K562 (cell line): ENCODE results near the gene FETUB. TPM values are rescaled to one million over a fixed set of nuclear protein-coding genes. Genes with fewer than 3 reads are reported as not detected.

Experiments used
- ATAC-seq: fragments of 200-7000 bp; cut with Tn5 transposase; 3 replicates; pipeline ENCODE4 v1.9.1; 2020; ENCODE audit warnings: moderate library complexity
- BruUV-seq: library from RNA; stranded (reverse); fragments of 400-500 nt; replicated peaks from 2 replicates; lab custom pipeline; 2021; lab: Mats Ljungman, UMichigan
- CTCF ChIA-PET: fragments of 300-600 bp; formaldehyde crosslinking; extraction: SDS; loops from one replicate; lab custom pipeline; 2021; ENCODE audit warnings: low intra/inter-chr PET ratio; lab: Yijun Ruan, JAX
- POLR2A ChIA-PET: fragments of 300-600, 350-650 bp; sonication (Branson Sonifier 250); formaldehyde crosslinking; extraction: SDS; loops from one replicate; lab custom pipeline; 2021; ENCODE audit warnings: antibody characterized with exemption, inconsistent platforms; lab: Yijun Ruan, JAX
- DNase-seq, 4 experiments: peaks; one replicate each; pipeline versions ENCODE4 v3.0.0 to v3.0.0-alpha.2; 2011 to 2018; ENCODE audit warnings: low spot score in 3 of 4, mixed read lengths in 3 of 4; ENCODE audit errors: extremely low read depth in 1 of 4
- FAIRE-seq: peaks from 2 replicates; lab custom pipeline; 2011; peaks lifted over from hg19 to GRCh38; lab: Jason Lieb, UNC
- H2AFZ ChIP-seq: 2 replicates; pipeline ENCODE4 v1.6.0; 2011; ENCODE audit warnings: low read depth, low read length, control low read depth, inconsistent platforms
- H3K27ac ChIP-seq: fragments of 200-600 bp; 3 replicates; pipeline ENCODE4 v1.8.0; 2011; ENCODE audit warnings: low read depth, mild to moderate bottlenecking, control low read depth, inconsistent platforms, low read length, moderate library complexity, mixed read lengths; ENCODE audit errors: extremely low read depth
- H3K27me3 ChIP-seq, 2 experiments: fragments of 300-600 bp in 1 of 2; 2 replicates in 1 of 2; 3 replicates in 1 of 2; pipeline versions ENCODE4 v1.6.0 to v1.8.0; 2011; ENCODE audit warnings: inconsistent platforms in 2 of 2, low read length in 2 of 2, mild to moderate bottlenecking in 1 of 2, mixed read lengths in 1 of 2, moderate library complexity in 1 of 2; ENCODE audit not compliant: control insufficient read depth in 2 of 2, insufficient read depth in 2 of 2
- H3K36me3 ChIP-seq: fragments of 300-600 bp; 3 replicates; pipeline ENCODE4 v1.8.0; 2011; ENCODE audit warnings: mild to moderate bottlenecking, low read length, inconsistent platforms; ENCODE audit not compliant: control insufficient read depth, insufficient read depth
- H3K4me1 ChIP-seq, 2 experiments: fragments of 200-600 bp in 1 of 2; replicated peaks in 1 of 2; 2 replicates in 1 of 2; 3 replicates in 1 of 2; pipeline versions ENCODE4 v1.5.1 to v1.8.0; 2011; ENCODE audit warnings: inconsistent platforms in 2 of 2, low read length in 2 of 2, mild to moderate bottlenecking in 1 of 2, mixed read lengths in 1 of 2, moderate library complexity in 1 of 2; ENCODE audit not compliant: control insufficient read depth in 2 of 2, insufficient read depth in 2 of 2
- H3K4me2 ChIP-seq: 2 replicates; pipeline ENCODE4 v1.6.1; 2011; ENCODE audit warnings: low read length, control low read depth, inconsistent platforms, mixed read lengths; ENCODE audit not compliant: insufficient read depth
- H3K4me3 ChIP-seq: fragments of 200-600 bp; sonication (generic), shearing (Covaris generic); 2 replicates; pipeline ENCODE4 v1.5.1; 2016; ENCODE audit warnings: control low read depth, inconsistent platforms
- H3K79me2 ChIP-seq: fragments of 200-600 bp; 3 replicates; pipeline ENCODE4 v1.8.0; 2011; ENCODE audit warnings: low read length, inconsistent platforms; ENCODE audit not compliant: control insufficient read depth, insufficient read depth
- H3K9ac ChIP-seq, 2 experiments: 2 replicates each; pipeline versions ENCODE4 v1.6.0 to v1.6.1; 2011; ENCODE audit warnings: low read depth in 2 of 2, low read length in 2 of 2, control low read depth in 1 of 2, inconsistent platforms in 1 of 2, mild to moderate bottlenecking in 1 of 2, mixed read lengths in 1 of 2; ENCODE audit not compliant: insufficient read depth in 1 of 2
- H3K9me1 ChIP-seq: one replicate; pipeline ENCODE4 v1.6.0; 2011; ENCODE audit warnings: inconsistent platforms, mild to moderate bottlenecking, low read length, moderate library complexity; ENCODE audit not compliant: control insufficient read depth, insufficient read depth
- H3K9me3 ChIP-seq: replicated peaks from 2 replicates; pipeline ENCODE4 v1.5.1; 2011; ENCODE audit warnings: low read depth, low read length, inconsistent platforms; ENCODE audit not compliant: control insufficient read depth, insufficient read depth
- H4K20me1 ChIP-seq: replicated peaks from 2 replicates; pipeline ENCODE4 v1.6.1; 2011; ENCODE audit warnings: low read length, inconsistent platforms, mixed read lengths; ENCODE audit not compliant: control insufficient read depth, insufficient read depth
- BRD4 ChIP-seq: fragments of 200-600 bp; sonication (generic); IDR thresholded peaks from 2 replicates; pipeline ENCODE4 v1.6.1; 2017; ENCODE audit warnings: inconsistent platforms
- CHD1 ChIP-seq: fragments of 200-600 bp; sonication (generic); IDR thresholded peaks from one replicate; pipeline ENCODE4 v1.6.1; 2012; ENCODE audit warnings: mild to moderate bottlenecking, moderate library complexity, low read length, inconsistent platforms
- CXXC5 ChIP-seq: fragments of 250-450 bp; sonication (Bioruptor Pico); IDR thresholded peaks from 2 replicates; pipeline ENCODE4 v1.8.0; 2022; ENCODE audit warnings: inconsistent platforms, mild to moderate bottlenecking, moderate library complexity
- KAT8 ChIP-seq: fragments of 450-650 bp; IDR thresholded peaks from 2 replicates; pipeline ENCODE4 v1.6.1; 2016; ENCODE audit warnings: low read depth, mild to moderate bottlenecking
- LCOR ChIP-seq: sonication (generic); formaldehyde crosslinking; IDR thresholded peaks from 2 replicates; pipeline ENCODE4 v1.8.0; 2022; ENCODE audit warnings: mild to moderate bottlenecking, missing genetic modification reagents
- LEF1 ChIP-seq: fragments of 450-650 bp; IDR thresholded peaks from 2 replicates; pipeline ENCODE4 v1.6.1; 2016; ENCODE audit warnings: mild to moderate bottlenecking
- SMARCE1 ChIP-seq: fragments of 450-650 bp; IDR thresholded peaks from 2 replicates; pipeline ENCODE4 v1.7.1; 2016; ENCODE audit warnings: mild to moderate bottlenecking
- SREBF1 ChIP-seq: fragments of 150-350 bp; IDR thresholded peaks from 2 replicates; pipeline ENCODE4 v1.6.1; 2014; ENCODE audit warnings: antibody characterized with exemption, low read depth, low read length, borderline replicate concordance
- TAF15 ChIP-seq: fragments of 200-400 bp; formaldehyde crosslinking; IDR thresholded peaks from 2 replicates; pipeline ENCODE4 v1.6.1; 2017; ENCODE audit warnings: mild to moderate bottlenecking, low read depth, low read length, moderate library complexity
- TEAD2 ChIP-seq: fragments of 450-650 bp; IDR thresholded peaks from 2 replicates; pipeline ENCODE4 v1.6.1; 2016; ENCODE audit warnings: missing genetic modification characterization, control low read depth, missing compliant biosample characterization
- WGBS: fragments of 100-300 bp; shearing (Covaris generic); methylation state at CpG from one replicate; pipeline ENCODE4 v1.1.6; 2016; ENCODE audit warnings: low coverage, mixed read lengths; ENCODE audit not compliant: insufficient coverage; ENCODE audit errors: missing lambda C conversion rate; 5-methylcytosine and 5-hydroxymethylcytosine counted together
- in situ Hi-C: fragments of 300-500 bp; cut with MboI; formaldehyde crosslinking; loops from 4 replicates; pipeline ENCODE4 v1.15.0; 2018; ENCODE audit warnings: inconsistent platforms, mixed read lengths
- intact Hi-C: fragments of 100-400 bp; cut with micrococcal nuclease; formaldehyde crosslinking; loops from 2 replicates; pipeline ENCODE4 v1.14.2; 2022
- polyA plus RNA-seq, 8 experiments: library from polyadenylated mRNA; depleted of rRNA in 4 of 8; stranded (reverse) in 5 of 8; unstranded in 3 of 8; fragments of >200 nt; fragmentation: Nextera tagmentation in 2 of 8; fragmentation: Illumina TruSeq in 1 of 8; extraction: Ambion mirVana in 2 of 8; extraction: Trizol in 1 of 8; gene quantifications; 2 replicates each; pipeline versions ENCODE4 v1.2.1 to v1.2.3, GENCODE V29; 2011 to 2014; ENCODE audit warnings: inconsistent platforms in 1 of 8, missing spikeins in 1 of 8
- total RNA-seq, 7 experiments: library from RNA; depleted of rRNA in 6 of 7; stranded (reverse); fragments of >200 nt in 6 of 7; fragmentation: Illumina TruSeq in 2 of 7; extraction: Trizol in 2 of 7; gene quantifications; 2 replicates each; pipeline versions ENCODE4 v1.2.1 to v1.2.3, GENCODE V29; 2011 to 2021; ENCODE audit warnings: low replicate concordance in 1 of 7
- TF ChIP-seq, protein P1 (sequence below), 2 experiments: fragments of 450-650 bp in 1 of 2; sonication (generic) in 1 of 2; formaldehyde crosslinking; conservative IDR thresholded peaks; 2 replicates each; pipeline versions ENCODE4 v1.4.0 to v1.8.1; 2020 to 2022; ENCODE audit warnings: mild to moderate bottlenecking in 1 of 2, missing genetic modification reagents in 1 of 2
- TF ChIP-seq, protein P2 (sequence below): sonication (generic); IDR thresholded peaks from 2 replicates; pipeline ENCODE4 v1.6.1; 2016

FETUB gene
- total and polyA plus RNA-seq, 9 of the 15 experiments (the other 6 are each of a cell fraction or from before 2014, with no cell fraction given) = not detected

DNA sequence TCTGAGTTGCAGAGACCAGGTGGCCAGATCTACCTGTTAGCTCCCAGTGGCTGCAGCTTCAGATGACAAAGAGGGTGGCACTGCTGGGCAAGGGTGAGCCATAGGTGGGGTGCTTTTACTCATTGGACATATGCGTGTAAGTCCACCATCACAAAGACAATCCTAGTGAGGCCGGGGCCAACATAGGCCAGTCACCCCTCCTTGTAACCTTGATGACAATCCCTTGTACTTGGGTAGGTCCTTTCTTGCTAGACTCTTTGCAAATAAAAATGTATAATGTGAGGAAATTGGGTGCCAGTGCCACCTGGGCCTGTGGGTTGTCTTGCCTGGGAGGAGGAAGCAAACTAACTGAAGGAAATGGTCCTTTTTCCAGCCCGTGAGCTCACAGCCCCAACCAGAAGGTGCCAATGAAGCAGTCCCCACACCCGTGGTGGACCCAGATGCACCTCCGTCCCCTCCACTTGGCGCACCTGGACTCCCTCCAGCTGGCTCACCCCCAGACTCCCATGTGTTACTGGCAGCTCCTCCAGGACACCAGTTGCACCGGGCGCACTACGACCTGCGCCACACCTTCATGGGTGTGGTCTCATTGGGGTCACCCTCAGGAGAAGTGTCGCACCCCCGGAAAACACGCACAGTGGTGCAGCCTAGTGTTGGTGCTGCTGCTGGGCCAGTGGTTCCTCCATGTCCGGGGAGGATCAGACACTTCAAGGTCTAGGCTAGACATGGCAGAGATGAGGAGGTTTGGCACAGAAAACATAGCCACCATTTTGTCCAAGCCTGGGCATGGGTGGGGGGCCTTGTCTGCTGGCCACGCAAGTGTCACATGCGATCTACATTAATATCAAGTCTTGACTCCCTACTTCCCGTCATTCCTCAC lies 19.7 kb upstream of the FETUB start:
- H3K27me3 ChIP-seq = peaks cover 13 to 56% of the 10 kb centered on the region in 2 experiments; a peak in 4 of 5 replicates
- TF ChIP-seq LEF1 (no peak), BRD4 (no peak), CXXC5 (CRISPR knock-in tag) (no peak), CHD1 (no peak), TEAD2 (no peak), TAF15 (no peak), SREBF1 (no peak), KAT8 (no peak), LCOR (CRISPR knock-in tag) (no peak), SMARCE1 (no peak)
- TF ChIP-seq, protein P1, sequence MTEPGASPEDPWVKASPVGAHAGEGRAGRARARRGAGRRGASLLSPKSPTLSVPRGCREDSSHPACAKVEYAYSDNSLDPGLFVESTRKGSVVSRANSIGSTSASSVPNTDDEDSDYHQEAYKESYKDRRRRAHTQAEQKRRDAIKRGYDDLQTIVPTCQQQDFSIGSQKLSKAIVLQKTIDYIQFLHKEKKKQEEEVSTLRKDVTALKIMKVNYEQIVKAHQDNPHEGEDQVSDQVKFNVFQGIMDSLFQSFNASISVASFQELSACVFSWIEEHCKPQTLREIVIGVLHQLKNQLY (CRISPR knock-in tag; conservative IDR thresholded peaks at IDR 0.05) = no peak
- TF ChIP-seq, protein P2, sequence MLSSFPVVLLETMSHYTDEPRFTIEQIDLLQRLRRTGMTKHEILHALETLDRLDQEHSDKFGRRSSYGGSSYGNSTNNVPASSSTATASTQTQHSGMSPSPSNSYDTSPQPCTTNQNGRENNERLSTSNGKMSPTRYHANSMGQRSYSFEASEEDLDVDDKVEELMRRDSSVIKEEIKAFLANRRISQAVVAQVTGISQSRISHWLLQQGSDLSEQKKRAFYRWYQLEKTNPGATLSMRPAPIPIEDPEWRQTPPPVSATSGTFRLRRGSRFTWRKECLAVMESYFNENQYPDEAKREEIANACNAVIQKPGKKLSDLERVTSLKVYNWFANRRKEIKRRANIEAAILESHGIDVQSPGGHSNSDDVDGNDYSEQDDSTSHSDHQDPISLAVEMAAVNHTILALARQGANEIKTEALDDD = no peak
- DNase-seq (no peak), FAIRE-seq (no peak), ATAC-seq (no peak)
- no peaks in the 10 kb centered on the region for H4K20me1 ChIP-seq
- no peak overlapping the region for H3K4me2 ChIP-seq
- 0 out of 2 replicates have a peak, but pooled peaks cover 1% of the 10 kb centered on the region for H3K9me3 ChIP-seq
- H3K4me1 ChIP-seq = peaks cover 3 to 10% of the 10 kb centered on the region in 2 experiments; a peak in 3 of 5 replicates
- CTCF ChIA-PET = no interaction called here
- POLR2A ChIA-PET = interaction anchor here (2.6 kb wide), 1 partner anchor 163 kb away, joined by 10 read pairs; the partner anchor contains the start of gene EIF4A2
- H3K9me1 ChIP-seq = no peaks in the 10 kb centered on the region
- no peak overlapping the region for H3K9ac ChIP-seq
- H3K79me2 ChIP-seq = no peaks in the 10 kb centered on the region
- WGBS = 26% methylated on average over 15 of the region's 17 CpGs
- intact Hi-C loops = no loop called here
- BruUV-seq = no TSS peak
- H3K36me3 ChIP-seq = no peaks in the 10 kb centered on the region
- no peak overlapping the region for H3K27ac ChIP-seq
- H2AFZ ChIP-seq = peak overlapping the region; percentile 8; the same call in 1 of the 2 replicates
- H3K4me3 ChIP-seq = no peak overlapping the region
- in situ Hi-C loops = no loop called here
